GM23248 (cell line): Measurements from ENCODE around the gene PTBP1.

ENCODE experiments used
- EZH2 ChIP-seq: fragments of 200-600 bp; sonication (generic); IDR thresholded peaks from 2 replicates; pipeline ENCODE4 v1.6.1; 2018; ENCODE audit warnings: antibody characterized with exemption, mild to moderate bottlenecking; ENCODE audit not compliant: insufficient read depth, poor library complexity, severe bottlenecking
- EZH2phosphoT487 ChIP-seq: fragments of 200-600 bp; sonication (generic); IDR thresholded peaks from 2 replicates; pipeline ENCODE4 v1.6.1; 2018; ENCODE audit warnings: antibody characterized with exemption, moderate library complexity, mild to moderate bottlenecking, low read depth; ENCODE audit not compliant: insufficient read depth

DNA sequence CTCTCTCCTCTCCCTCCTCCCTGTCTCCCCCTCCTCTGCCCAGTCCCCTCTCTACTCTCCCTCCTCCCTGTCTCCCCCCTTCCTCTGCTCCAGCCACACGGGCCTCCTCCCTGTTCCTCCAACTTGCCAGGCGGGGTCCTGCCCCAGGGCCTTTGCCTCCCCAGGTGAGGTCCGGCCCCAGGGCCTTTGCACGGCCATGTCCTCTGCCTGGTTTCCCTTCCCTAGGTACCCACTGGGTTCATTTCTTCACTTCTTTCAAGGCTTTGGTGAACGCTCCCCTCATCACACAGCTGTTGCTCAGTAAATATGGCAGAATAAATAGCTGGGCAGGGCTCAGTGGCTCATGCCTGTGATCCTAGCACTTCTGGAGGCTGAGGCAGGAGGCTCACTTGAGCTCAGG is 25.2 kb upstream of the PTBP1 start:
- no peak for TF ChIP-seq EZH2
- no peak for TF ChIP-seq EZH2phosphoT487
